CD4-positive, alpha-beta T cell treated with Interleukin-4 for 4 hours (primary cell): Measurements from ENCODE around the gene CHD2.
"Not testable (repeated sequence)": the region's sequence is repeated elsewhere in the genome, so short reads cannot be mapped to it uniquely, and the experiment has no call there.

Experiments
- DNase-seq: peaks from one replicate; pipeline ENCODE4 v3.0.0-alpha.2; 2020

Gene CHD2

GRCh38 chr15:93052090-93052879, 152.2 kb downstream of the CHD2 start:
- no peak for DNase-seq

GRCh38 chr15:93055211-93055610, 155.1 kb downstream of the CHD2 start:
- no peak for DNase-seq

DNA sequence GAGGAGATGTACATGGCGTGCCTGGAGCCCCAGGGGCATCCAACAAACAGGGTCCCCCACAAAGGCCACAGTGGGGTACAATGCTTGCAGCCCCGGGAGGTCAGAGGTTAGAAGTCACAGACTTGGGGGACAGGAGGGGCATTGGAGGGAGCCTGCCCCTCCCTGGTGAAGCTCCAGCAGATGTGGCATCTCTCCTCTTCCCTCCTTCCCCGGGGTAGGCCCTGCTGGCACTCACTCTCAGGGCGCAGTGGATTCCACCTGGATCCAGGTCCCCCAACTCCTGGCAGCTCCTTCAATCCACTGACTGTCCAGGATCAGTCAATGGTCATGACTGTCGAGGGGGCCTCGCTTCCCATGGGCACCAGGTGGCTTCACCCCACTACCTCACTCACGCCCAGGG, 156.7 kb downstream of the CHD2 start:
- no peak for DNase-seq

DNA sequence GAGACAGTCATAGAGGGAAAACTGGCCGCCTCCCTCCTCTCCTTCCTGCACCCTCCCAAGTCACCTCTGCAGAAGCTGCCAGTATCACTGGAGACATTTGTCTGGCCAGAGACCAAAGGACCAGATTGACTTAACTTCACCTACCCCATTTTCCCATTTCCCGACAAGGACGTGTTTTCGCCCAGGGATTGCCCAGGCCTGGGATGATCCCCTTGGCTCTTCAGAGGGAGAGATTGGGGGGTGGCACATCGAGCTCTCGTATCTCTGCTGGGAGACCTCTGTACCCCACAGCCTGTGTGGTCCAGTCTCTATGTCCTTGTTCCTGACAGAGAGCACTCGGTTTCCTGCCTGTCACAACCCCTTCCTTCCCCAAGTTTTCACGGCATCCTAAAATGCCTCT, 157.5 kb downstream of the CHD2 start:
- no peak for DNase-seq

GRCh38 chr15:93058128-93058527, 158.0 kb downstream of the CHD2 start:
- no peak for DNase-seq

DNA sequence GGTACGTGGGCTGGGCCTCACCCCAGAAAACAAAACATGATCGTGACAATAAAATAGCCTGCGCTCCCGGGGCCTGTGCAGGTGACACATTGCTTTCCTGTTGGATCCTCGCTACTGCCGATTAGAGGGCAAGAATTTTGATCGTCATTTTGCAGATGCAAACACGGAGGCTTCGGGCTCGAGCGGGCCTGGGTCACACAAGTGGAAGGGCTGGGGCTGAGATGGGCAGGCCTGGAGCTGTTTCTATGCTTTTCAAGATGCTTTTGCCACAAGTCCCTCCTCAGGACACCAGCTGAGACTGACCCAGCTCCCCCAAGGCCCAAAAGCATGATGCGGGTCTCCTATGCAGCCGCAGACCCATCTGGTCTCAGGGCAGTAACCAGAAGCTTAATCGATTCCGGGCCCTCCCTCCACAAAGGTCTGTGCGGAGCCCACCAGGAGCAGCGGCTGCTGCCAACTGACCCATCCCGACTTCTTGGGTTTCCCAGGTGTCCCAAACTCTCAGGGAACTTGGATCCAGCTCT, 158.8 kb downstream of the CHD2 start:
- no peak for DNase-seq

- DNase-seq = no peak
Observed at GRCh38 chr15:93059442-93059841, 159.3 kb downstream of the CHD2 start.

DNA sequence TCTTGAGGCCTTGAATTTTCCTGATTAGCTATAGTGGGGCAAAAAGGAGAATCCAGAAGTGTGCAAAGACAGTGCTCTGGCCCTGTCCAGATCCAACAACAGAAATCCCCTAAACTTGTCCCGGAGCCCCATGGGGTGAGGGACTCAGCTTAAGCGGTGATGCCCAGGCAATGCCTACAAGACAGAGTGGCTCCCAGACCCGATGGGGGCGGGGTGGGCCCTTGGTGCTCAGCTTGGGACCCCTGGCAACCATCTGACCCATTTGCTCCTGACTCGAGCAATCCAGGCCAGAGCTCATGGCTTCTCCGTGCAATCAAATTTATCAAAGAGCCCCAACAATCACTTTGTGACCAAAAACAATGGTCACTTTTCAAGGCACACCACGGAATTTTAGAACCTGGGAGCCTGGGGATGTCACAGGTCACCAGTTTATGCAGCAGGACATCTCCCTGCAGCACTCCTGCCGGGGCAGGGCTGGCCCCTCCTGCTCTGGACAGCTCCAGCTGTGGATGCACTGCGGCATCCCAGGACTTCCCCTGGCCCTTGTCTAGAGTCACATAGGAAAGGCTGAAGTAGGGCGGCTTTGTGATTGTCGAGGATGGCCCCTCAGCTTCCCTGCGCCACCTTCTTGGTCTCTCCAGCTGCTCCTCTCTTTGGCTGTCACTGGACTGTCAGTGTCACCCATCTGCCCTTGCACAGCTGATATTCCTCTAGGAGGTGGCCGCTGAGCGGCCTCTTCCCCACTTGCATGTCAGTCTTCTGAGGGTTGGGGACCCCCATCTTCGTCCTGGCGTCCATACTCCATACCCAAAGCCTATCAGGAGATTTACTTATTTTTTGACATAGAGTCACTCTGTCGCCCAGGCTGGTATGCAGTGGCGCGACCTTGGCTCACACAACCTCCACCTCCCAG, 160.5 kb downstream of the CHD2 start:
- DNase-seq = no peak

GRCh38 chr15:93062628-93063261, 162.6 kb downstream of the CHD2 start:
- not testable (repeated sequence) for DNase-seq

DNA sequence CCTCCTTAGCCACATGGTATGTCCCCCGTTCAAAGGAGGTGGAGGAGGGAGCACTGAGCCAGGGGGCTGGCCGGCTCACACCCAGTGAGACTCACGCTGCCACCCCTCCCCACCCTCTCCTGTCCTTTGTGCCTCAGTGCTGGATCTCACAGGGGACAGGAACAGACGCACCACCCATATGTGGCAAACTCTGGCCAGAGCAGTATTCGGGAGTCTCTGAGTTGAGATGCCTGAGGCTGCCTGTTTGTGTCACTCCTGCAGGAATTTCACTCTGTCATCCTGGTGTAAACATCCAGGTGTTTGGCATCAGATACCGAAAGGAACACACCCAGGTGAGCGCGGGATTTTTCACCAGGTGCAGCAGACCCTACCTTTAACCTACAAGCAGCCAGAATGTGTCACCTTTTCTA, 163.1 kb downstream of the CHD2 start:
- DNase-seq = no peak

- no peak for DNase-seq
Observed at GRCh38 chr15:93063796-93064690, 163.9 kb downstream of the CHD2 start.

GRCh38 chr15:93065641-93066045, 165.5 kb downstream of the CHD2 start:
- no peak for DNase-seq

DNA sequence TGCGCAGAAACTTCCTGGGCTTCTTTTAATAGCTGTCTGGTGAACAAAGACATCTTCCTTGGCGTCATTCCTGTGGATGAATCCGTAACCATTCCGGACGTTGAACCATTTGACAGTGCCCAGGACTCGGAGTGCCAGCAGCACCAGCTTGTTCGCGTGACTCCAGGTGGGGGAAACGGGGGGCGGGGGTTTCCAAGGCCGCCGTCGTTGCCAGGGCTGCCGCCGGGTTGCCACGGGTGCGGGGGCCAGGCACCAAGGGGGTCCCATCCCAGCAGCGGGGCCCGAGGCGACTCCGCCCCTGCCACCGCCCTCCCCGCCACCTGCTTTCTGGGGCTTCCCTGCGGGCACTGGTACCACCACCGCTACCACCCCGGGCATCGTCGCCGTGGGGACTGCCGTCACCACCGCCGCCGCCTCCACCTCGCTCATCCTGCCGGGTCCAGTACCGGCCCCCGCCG, 166.1 kb downstream of the CHD2 start:
- DNase-seq = no peak

GRCh38 chr15:93066834-93067648, 166.9 kb downstream of the CHD2 start:
- no peak for DNase-seq

DNA sequence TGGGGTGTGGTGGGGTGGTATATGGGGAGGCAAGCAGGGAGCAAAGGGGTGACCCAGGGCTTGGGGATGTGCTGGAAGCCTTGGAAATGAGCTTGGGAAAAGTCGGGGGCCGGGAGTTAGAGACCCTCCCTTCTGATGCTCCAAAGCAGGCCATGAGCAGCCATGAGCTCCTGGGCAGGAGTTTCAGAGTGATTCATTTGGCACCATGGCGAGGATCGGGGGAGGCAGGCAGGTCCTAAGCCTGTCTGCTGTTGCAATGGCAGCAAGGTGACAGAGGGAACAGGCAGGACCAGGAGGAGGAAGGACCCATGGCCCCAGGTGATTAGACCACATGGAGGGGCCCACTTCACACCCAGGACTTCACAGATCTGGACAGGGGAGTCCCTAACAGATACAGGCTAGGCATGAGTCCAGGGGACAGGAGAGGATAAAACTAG, 167.5 kb downstream of the CHD2 start:
- no peak for DNase-seq

- DNase-seq = no peak
Observed at GRCh38 chr15:93068581-93069199, 168.6 kb downstream of the CHD2 start.

- DNase-seq = no peak
Observed at GRCh38 chr15:93070132-93070531, 170.0 kb downstream of the CHD2 start.

DNA sequence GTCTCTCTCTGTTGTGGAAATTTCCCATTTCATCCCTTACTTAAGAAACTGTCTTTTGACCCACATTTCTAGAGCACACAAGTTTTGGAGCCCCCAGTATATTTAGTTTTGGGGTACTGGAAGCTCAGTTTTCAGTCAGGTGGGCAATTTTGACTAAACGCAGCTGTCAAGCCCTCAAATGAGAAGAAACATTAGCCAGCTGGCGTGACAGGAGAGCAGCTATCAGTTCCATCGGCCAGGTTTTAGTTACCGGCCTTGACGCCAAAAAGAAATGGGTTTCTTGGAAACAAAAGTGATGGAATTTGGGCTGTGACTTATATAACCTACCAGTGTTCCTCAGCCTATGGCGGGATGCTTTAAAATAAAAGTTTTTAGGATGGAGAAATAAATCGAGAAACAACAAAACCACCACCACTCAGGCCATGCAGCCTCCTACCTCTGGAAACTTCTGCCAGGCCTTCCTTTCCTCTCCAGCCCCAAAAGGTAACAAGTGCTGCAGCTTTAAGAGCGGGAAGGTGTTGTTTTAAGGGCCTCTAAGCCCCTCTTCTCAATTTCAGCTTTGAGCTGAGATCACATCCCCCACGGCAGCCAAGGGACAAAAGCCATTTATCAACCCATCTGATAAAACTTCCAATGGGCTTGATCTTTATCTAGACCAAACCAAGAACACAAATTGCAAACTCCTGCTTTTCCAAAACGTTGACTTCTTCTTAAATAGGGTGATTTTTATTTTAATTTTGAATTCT, 170.6 kb downstream of the CHD2 start:
- DNase-seq = no peak

- no peak for DNase-seq
Observed at GRCh38 chr15:93071469-93071936, 171.4 kb downstream of the CHD2 start.

DNA sequence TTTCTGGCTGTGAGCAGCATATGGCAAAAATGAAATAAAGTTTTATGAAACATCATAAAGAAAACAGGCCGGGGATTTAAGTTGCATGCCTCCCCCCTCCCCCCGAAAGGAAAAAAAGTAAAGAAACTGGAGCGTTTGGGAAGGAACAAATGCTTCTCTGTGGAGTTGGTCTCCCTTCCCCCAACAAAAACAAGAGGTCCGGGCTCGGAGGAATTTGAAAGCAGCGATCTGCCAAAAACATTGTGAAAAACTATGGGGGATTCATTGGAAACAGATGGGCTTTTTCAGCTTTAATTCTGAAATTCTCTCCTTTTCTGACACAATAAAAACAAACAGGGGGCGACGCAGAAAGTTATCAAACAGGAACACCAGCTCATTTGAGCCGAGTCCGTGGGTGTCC, 171.9 kb downstream of the CHD2 start:
- no peak for DNase-seq
